GM04504 (cell line): Measurements from ENCODE around the gene USP2.
A peak's percentile ranks its signal among the peaks of the same experiment; 100 is the strongest.

Experiments used
- DNase-seq: peaks from one replicate; pipeline ENCODE4 v3.0.0-alpha.2; 2012; ENCODE audit warnings: low read depth

USP2 gene

DNA sequence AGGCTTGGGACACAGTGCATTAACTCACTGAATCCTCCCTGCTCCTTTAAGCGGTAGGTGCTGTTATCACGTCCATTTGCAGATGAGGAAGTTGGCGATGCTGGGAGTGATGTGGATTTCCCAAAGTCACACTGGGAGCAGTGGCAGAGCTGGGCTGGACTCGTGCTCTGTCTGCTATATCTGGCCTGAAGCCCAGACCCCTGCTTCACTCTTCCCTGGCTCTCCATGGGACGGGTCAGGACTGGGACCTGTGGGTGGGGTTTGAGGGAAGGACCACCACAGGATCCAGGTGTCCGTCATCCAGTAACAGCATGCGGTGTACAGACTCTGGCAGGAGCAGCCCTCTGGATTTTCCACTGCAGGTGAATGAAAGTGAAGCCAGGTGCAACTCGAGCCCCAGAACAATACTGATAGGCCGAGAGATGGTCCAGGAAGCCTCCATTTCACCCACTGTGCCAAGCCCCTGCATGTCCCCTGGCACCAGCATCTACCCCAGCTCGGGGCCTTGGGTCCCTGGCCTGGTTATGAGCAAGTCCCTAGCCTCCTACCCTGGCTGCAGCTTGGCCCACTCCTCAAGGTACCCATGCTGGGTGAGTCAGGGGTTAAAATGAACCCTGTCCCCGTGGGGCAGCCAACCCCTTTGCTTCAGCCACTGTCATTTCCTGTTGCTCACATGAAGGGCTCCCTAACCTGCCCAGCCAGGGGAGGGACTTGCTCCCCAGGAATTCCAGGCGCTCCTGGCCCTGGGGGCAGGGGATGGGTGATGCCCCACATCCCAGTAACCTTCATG lies 4.2 kb downstream of the USP2 start:
- DNase-seq = no peak

DNA sequence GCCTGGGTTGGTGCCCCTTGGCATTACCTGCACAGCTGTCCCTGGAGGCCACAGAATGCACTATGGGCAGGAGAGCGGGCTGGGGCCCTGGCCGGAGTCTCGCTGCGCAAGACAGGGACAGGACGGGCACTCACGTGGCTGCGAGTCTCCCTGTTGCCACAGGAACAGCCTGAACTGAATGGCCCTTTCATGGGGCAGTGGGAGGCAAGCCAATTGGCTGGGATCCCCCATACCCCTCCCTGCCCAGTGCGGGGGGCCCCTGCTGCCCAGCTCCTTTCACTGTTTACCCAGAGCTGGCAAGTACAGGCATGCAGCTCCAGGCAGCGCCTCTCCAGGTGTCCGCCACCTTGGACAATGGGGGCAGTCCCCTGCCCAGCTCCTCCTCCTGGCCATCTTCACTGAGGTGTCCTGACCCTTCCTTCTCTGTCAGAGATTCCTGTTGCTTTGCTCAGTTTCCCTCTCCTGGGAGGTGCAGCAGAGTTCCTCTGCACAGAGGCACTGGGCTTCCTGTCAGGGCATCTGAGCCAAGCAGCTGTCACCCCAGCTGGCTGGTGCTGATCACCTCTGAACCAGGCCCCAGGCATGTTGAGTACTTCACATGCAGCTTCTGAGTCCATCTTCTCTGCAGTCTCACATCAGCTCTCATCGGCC lies 5.2 kb downstream of the USP2 start:
- no peak for DNase-seq

DNA sequence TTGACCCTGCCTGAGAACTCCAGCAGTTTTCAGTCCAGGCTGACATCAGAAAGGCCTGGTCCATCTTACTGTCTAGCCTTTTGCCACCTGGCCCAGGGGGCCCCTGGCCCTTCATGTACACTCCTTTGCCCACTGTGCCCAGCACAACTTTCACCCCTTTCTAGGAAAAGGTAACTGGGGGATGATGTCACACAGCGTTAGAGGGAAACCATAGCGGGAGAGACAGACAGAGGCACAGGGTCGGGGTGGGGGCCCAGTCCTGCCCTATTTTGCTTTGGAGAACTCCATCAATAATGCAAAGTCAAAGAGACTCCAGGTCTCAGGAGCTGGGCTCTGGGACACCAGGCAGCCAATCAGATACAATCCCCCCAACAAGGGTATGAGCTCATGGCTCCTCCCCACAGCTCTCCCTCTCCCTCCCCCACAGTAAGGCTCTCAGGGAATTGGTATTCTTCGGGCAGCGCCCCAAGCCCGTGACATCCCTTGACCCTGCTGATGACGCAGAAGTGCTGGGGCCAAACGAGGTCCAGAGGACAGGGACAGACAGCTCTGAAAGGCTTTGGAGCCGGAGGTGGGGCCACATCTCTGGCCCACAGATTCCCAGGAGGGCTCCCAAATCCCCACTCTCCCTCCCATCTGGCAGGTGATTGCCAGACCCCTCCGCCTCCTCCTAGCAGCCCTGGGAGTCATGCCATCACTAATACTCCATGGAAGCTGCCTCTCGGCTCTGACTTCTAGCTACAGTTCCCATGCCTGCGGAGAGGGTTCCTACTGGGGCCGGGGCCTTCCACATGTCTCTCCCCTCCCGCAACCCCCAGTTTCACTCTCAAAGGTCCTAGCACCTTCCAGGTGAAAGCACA lies 5.9 kb downstream of the USP2 start:
- DNase-seq = no peak

DNA sequence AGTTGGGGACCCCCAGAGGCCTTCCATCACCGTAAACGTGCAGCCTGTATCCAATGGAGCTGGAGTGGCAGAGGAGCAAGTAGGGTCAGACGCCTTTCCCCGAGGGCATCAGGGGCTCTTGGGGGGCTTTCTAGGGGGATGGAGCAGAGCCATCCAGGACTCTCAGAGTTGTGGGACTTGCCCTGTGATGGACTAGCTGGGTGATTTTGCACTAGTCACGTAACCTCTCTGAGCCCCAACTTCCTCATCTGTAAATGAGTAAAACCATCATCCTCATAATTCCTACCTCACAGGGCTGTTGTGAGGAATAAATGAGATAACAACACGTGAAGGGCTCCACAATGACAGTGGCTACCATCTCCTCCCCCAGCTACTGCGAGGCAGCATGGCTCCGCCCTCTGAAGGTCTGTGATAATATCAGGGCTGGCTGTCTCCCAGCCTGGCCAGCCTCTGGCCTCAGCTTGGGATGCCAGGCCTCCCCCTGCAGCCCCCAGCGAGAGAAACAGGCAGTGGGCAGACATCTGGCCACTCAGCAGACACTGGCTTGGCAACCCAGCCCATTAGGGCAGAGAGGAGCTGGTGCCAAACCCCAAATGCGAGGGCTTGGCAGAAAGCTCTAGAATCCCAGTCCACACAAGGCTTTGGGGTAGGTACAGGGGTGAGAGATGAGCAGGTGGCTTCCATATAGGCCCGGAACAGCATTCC lies 6.7 kb downstream of the USP2 start:
- DNase-seq = no peak

DNA sequence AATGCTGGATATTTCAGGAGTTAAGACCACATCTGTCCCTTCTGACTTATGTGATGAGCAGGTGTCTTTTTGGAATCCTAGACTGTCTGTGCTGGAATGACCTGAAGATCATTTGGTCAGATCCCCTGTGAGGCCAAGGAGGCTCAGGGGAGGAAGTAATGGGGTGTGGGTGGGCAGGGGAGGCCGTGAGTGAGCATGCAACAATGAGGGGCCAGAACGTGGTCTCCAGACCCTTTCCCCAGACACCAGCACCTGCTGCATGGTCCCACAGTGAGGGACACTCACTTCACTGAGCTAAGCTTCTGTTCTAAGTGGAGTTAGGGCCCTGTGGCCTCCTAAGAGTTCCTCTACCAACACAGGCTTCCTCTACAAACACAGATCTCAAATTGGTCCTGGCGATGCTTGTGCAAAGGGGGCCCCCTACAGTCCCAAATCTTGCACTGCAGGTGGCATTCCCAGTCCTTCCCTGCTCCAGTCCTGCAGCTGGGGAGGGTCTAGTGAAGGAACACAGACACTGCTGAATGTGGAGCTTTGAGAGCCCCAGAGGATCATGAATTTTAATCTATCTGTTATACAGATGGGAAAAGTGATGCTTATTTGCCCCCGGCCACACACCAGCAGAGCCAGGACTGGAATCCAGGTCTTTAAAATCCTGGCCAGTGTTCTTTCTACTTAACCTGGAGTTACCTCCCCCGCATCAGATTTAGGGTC lies 7.4 kb downstream of the USP2 start:
- DNase-seq = peak; percentile 37

DNA sequence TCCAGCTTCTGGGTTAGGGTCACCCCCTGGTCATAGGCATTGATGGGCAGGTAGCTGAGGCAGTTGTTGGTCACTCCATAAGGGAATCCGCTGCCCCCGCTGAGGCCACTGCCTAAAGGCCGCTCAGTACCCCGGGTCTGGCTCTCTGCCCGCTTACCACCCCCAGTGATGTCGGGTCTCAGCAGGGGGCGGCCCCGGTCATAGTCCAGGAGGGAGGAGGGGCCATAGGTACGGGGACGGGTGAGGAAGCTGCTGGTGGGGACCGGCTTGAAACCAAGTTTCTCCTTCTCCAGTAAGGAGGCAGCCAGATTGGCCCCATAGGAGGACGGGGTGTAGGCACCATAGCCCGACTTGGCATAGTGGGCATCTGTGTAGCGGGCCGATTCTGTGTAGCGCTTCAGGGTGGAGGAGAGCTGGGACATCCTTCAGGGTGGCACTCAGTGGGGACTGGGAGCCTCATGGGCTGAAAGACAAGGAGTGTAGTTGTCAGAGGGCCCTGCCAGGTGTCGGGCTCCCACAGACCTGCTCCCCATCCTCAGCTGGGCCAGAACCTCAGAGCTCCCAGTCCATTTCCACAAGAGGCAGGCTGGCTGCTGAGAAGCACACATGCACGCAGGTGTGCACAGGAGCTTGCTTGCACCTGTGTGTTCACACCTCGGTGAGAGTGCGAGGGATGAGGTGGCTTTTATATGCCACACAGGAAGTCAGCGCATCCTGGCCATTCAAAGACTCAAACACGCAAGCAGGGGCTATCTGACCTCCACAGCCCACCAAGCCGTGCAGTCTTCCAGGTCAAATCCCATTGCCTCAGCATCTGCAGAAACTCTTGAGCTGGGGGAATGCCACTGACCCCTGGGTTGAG lies 8.2 kb downstream of the USP2 start:
- DNase-seq = no peak

DNA sequence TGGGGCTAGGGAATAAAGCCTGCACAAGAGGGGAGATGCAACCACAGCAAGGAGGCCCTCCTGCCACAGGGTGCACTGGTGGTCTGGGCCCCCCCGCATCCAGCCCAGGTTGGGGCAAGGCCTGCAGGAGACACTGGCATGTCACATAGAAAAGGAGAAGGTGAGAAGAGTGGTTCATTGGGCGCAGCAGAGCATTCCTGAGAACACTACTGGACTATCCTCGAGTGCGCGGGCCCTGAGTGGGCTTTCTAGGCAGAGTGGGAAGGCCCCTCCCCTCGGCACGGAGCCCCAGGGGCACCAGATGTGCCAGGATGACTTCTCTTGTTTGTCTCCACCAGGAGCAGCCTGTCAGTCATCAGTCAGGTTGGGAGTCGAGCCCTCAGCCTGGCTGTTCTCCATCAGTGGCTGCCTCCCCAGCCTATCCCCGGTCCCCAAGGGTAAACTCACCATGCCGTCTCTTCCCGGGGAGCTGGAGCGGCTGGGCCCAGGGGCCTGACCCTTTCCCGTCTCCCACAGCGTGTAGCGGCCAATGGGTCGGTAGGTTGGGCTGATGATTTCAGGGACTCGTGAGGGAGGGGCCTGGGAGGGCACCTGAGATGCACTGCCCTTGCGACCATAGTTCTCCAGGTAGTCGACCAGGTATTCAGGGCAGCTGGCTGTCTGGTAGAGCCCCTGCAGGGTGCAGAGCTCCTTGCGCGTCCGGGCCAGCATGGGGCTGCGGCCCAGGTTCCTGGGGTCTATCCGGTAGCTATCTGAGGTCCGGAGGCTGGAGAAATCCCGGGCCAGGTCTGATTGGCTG lies 9.0 kb downstream of the USP2 start:
- DNase-seq = no peak

DNA sequence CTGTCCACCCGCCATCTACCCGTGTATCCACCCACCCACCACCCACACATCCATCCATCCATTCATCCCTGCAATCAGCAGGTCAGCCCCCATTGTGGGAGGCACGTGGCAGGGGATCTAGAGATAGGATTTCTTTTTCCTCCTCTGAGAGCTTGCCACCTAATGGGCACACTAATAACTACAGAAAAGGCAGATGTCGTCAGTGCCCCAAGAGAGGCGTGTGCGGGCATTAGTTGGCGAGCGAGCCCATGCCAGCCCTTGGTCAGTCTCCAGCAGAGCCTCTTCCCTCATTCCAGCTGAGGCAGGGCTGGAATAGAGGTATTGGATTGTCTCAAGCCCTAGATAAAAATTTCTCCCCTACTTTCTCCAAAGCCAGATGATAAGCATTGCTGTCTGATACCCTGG lies 9.7 kb downstream of the USP2 start:
- DNase-seq = no peak

DNA sequence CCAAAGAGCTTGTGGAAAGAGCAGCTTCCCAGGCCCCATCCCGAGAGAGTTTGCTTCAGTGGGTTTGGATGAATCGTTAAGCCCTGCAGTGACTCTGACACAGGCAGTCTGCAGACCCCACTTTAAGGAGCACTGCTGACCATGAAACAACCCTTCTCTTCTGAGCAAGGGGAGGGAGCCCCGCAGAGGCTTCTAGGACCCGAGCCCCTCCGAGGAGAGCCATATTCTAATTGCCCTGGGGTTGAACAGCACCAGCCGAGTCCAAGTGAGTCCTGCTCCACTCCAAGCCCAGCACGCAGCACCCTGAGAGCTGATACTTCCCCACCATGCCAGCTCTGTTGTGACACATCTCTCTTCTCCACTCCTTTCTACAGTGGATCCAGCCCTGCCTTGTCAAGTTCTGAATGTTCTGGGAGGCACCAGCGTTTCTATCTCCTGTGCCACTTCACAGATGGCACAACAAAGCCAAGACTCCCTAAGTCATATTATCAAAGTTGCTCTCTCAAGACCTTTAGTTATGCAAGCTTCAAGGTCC lies 10.4 kb downstream of the USP2 start:
- DNase-seq = no peak

DNA sequence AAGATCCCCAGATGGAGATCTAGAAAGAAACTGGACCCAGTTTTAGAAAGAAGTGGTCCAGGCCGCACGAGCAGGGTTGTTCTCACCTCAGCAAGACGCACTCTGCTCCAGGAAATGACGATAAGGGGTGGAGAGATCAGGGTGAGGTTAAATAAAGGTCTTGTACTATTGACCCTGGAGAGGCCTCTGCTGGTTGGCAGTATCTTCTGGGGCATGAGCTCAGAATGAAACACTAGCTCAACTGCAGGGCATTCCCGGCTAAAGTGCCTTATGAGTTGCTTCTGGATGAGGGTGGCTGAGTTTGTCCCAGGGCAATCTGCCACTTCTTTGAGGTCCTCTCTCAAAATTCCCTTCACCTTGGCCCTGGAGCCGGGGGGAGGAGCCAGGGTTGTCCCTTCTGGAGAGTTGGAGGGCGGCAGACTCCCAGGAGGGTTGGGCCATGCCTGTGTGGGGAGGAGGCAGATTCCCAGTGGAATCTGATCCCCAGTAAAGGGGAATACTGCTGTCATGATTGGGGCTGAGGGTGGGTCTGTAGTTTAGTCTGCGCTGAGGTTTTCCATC lies 10.9 kb downstream of the USP2 start:
- no peak for DNase-seq

DNA sequence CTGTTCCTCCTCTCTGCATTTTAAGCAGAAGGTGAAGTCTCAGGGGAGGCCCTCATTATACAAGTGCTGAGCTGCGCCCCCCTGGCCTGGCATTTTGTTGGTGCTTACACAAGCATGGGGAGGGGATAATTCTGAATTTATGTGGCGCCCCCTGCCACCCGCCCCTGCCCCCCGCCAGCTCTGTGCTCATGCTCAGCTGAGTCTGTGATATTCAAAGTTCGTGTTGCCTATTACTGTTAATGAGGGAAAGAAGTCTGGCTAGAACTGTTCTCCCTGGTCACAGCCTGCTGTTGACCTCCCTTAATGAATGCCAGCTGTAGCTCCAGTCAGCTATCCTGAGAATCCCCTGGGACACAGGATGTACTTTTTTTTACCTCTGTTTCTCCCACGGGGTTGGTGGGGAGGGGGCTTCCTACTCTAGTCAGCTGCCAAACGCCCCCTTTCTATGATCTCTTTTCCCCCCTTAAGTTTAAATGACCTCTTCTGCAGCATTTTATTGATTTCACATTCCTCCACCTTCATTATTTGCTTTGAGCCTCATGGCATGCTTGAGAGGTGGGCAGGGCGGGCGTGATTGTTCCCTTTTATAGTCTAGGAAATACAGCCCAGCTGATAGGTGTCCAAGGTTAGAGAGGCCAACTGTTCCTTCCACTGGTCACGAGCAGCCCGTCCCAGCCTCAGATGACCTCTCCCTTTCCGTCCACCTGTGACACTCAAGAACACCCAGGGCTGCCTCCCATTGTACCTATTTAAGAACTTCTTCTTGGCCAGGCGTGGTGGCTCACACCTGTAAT lies 12.2 kb downstream of the USP2 start:
- no peak for DNase-seq

DNA sequence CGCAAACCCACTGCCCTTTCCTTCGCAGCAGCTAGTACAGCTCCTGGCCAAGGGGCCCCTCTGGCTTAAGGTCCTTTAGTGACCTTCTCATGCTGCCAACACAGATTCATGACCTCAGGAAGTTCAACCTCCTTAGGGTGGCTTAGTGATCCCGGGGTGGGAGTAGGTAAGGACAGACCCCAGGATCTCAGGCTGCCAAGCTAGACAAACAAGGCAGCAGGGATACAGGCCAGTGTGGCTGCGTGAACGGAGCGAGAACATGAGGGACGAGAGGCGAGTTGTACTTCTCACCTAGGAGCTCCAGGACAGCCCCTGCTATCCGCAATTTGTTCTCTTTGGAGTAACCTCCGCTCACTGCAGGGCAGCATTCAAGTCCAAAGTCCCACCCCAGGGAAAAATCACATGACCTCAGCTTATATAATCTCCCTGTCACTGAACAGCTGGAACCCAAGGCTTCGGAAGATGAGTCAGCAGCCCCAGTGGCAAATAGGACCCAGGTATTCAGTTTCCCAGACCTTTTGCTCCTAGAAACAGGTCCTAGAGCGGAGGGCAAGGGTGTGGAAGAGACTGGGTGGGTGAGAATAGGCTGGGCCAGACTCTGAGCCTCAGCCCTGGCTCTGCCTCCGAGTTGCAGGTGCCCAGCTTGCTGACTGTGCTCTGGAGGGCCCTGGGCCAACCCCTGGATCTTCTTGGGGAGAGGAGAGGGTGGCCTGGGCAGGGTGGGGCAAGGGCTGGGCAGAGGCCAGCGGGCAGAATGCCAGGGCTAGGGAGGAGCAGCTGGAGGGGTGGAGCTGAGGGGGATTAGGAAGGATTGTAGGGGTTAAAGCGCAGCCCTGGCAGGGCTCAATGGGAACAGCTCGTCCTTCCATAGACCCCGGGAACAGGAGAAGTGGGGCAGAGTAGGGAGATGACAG lies 13.1 kb downstream of the USP2 start:
- no peak for DNase-seq

DNA sequence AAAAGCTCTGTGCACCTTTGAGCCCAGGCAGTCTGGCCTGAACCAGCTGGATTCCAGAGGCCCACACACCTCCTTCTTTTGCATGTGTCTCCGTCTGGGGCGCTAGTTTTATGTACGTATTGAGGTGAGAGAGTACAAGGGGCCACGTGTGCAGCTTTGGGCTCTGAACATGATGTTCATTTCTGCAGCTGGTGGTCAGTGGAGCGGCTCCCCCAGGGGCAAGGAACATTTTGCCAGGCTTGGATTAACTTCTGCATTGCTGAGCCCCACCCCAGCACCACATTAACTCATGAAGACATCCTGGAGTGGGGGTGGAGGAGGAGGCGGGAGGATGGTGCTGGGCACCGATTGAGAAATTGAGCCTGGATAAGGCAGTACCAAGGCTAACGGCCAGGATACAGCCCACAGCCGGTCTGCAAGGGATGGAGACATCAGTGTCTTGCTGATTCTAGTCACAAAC lies 13.8 kb downstream of the USP2 start:
- no peak for DNase-seq

DNA sequence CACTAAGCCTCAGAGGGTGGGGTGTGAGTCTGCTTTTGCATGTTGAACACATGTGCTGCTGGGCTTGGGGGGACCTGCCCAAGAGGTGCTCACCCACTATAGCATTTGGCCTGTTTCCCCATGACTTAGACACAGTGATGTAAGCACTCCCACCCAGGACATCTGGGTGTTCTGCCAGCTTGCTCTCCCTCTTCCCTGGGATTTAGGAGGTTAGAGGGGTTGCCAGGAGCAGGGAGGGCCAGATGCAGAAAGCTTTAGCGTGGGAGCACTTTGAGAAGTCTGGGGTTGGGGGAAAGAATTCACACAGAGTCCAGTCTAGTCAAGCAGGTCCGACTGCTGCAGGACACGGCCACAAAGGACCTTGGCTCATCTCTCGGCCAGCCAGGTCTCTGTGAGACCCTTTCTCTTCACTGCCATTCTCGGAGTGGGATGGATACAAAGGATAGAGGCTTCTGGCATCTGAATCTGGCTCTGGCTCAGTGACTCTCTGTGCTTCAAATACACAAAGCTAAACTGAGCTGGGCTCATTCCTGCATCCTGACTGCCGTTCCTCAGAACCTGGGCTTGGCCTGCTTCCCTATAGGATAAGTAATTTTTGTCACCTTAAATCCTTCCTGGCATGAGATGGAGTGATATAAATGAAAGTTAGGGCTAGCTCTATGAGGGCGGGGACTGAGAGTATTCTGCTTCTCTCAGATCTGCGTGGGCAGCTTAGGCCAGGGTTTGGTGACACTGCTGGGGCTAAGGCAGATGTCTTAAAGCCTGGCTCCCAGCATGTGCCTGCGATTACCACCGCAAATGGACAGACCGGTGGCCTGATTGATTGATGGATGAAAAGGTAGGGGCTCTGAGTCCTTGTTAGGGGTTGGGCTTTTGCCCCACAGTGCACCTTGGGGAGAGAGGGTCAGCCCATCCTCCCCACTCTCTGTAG lies 14.5 kb downstream of the USP2 start:
- DNase-seq = no peak

DNA sequence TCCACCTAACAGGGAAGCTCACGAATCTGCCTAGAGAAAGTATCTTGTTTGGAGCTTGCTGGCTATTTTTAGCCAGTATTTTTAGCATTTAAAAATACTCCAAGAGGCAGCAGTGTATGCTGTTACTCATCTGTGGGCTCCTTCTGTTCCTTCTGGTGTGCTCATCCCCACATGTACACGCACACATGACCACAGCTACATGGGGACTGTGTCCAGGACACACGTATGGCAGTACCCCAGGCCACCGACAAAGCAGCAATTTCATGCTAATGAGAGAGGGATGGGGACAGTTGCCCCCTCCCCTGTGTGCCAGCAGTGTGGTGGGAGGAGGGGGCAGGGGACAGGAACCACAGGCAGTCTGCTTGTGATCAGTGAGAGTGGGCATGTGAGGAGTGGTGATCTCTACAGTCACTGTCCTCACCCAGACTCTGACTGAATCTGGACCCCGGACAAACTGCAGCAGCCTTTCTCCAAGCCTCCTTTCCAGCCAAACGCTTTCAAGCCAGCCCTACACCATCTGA lies 16.4 kb downstream of the USP2 start:
- DNase-seq = no peak
